GM19238 (cell line): ENCODE measurements around the gene DAPL1.

Source experiments
- DNase-seq: peaks from one replicate; pipeline ENCODE4 v3.0.0; 2011; ENCODE audit warnings: low spot score; ENCODE audit not compliant: insufficient read length

DAPL1 gene

DNA sequence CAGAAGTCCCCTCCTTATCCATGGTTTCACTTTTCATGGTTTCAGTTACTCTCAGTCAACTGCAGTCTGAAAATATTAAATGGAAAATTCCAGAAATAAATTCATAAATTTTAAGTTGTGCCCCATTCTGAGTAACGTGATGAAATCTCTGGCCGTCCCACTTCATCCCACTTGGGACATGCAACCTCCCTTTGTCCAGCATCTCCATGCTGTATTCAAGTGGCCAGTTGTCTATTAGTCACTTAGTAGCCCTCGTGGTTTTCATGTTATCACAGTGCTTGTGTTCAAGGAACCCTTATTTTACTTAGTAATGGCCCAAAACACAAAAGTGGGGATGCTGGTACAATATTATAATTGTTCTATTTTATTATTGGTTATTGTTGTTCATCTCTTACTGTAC lies 18.0 kb upstream of the DAPL1 start:
- DNase-seq: no peak

DNA sequence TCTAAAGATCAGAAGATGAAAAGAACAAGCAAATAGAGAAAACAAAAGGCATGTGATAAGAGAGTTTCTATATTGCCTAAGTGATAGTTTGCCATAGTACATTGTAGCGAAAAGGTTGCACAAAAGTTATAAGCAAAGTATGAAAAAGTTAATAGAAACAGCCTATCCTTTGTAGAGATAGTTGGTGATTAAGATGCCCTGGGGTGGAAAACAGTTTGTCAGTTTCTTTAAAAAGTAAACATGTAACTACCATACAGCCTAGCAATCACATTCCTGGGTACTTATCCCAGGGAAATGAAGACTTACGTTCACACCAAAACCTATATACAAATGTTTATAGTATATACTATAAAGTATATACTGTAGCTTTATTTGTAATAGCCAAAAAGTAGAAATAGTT lies 16.9 kb upstream of the DAPL1 start:
- DNase-seq: no peak

DNA sequence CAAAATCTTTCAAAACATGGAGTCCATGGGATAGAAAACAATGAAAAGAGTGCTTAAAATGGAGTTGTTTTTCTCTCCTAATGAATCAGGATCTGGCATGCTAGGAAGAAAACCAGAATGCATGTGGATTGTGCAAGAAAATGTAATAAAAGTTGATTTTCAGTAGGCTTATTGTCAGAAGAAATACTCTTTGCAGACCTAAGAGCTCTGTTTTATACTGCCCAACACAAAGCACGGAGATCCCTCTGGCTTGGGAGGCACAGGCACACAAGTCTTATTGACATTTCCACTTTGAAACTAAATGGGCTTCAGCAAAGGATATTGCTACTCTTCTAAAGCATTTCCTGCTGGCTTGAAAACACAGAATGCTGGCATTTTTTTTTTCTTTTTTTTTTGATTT lies 15.5 kb upstream of the DAPL1 start:
- DNase-seq: no peak

DNA sequence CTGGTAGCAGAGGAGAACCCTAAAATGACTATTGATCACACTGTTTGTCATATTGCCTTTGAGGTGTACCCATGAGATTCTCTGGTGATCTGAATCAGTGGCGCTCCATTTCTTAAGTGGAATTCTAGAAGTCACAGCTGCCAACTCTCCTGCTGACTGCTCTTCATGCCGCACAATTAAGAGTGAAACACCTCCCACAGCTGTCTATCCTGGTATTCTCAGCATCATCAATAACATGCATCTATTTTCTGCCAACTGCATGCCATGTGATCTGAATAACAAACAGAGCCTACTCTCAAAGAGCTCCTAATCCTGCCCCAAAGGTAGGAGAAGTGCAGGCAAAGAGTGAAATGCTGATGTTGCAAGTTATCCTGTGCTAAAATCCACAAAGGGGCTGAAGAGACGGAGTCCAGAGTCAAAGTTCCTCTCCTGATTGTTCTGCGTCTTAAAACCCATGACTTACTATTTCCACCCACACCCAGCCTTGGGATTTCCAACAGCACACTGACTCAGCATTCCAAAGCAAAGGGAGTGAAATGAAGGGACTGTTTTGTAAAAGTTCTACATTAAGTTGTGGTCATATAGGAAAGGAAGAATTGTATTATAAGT lies 13.7 kb upstream of the DAPL1 start:
- DNase-seq: no peak

DNA sequence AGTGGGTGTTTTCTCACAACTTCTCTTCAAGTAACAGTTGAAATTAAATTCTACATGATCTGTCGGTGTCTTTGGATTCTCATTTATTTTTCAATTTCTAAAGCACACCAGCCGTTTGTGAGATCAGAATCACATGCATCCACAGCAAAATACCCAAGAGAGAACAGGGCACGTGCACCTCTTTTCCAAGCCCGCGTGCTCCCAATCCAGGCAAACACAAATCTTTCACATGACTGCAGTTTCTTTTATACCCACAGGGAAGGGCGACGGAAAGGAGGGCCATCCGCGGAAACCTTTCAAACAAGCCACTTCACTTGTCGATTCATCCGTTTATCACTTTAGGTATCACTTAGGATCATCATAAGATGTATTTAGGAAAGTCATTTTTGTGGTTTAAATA lies 13.0 kb upstream of the DAPL1 start:
- no peak for DNase-seq

DNA sequence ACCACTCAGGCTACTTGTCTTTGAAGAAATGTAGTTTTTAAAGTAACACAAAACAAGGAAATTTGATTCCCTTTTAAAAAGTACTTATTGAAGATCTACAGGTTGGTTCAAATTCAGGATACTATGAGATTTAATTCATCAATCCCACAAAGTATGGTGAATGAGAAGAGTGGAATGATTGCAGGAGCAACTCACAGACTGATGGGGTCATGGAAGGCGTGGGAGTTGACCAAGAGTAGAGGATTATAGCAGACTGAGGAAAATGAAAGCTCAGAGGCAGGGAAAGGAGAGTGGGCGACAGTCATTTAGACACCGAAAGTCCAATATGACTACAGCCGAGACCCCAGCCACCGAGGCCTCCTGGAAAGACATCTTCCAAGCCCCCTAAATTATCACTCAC lies 12.5 kb upstream of the DAPL1 start:
- no peak for DNase-seq

DNA sequence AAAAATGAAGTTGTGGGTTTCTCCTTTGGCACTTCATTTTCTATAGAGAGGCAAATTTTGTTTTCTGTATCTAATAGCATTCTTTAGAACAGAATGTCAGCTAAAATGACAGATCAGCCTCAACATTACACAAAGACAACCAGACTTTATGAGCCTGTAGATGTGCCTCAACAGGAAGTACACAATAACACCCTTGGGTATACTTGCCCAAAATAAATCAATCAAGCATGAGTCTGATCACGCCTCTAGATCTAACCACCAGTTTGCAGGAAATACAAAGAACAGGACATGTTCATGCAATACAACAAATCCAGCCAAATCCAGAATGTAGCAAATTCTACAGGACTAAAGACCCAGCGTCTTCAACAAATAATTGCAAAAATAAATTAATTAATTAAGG lies 11.2 kb upstream of the DAPL1 start:
- DNase-seq: no peak

DNA sequence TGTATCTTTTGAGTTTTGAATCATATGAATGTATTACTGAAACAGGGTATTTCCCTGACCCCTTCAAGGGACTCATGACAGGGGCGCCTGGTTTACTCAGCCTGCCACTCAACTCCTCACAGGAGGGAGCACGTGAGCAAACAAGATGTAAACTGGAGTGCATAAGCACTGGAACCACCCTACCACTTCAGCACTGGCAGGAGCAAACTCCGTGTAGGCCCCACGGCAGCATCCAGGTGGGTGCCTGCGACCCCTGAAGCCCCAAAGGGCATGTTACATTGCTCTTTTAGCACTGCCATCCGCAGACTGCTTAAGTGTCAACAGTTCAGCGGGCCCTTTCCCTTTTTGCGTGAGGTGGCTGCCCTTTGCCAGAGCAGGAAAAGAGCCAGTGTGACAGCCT lies 8.2 kb upstream of the DAPL1 start:
- DNase-seq: no peak

DNA sequence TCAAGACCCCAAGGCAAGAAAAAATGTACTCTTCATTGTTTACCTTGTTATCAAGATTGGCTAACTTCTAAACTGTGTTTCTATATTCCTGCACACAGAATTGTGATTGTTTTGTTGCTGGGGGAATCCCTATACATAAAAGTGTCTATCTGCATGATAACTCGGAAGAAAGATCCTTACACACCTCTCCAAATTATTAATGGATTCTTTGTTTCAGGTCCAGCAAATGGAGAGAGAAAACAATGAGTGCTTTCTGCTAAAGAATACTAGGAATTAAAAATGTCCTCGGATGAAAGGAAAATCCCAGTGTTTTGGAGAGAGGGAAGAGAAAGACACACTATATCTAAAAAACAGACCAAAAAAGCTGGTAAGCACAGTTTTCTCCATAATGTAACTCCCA lies 6.2 kb upstream of the DAPL1 start:
- no peak for DNase-seq

DNA sequence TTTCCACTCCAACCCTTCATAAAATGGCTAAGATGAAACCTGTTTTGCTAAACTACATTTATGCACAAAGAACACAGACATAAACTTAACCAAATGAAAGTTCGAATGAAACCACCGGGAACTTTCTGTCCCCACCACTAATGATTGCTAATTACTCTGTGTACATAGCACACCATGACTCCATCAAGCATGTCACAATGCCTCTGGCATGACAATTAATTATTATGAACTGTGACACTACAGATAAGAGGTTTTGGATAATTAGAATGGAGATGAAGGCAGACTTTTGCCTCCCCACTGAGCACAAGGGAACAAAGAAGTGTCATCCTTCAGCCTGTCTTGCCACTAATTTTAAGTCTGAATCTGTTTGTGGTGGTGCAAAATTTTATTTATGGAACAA lies 1.5 kb downstream of the DAPL1 start:
- DNase-seq: no peak

DNA sequence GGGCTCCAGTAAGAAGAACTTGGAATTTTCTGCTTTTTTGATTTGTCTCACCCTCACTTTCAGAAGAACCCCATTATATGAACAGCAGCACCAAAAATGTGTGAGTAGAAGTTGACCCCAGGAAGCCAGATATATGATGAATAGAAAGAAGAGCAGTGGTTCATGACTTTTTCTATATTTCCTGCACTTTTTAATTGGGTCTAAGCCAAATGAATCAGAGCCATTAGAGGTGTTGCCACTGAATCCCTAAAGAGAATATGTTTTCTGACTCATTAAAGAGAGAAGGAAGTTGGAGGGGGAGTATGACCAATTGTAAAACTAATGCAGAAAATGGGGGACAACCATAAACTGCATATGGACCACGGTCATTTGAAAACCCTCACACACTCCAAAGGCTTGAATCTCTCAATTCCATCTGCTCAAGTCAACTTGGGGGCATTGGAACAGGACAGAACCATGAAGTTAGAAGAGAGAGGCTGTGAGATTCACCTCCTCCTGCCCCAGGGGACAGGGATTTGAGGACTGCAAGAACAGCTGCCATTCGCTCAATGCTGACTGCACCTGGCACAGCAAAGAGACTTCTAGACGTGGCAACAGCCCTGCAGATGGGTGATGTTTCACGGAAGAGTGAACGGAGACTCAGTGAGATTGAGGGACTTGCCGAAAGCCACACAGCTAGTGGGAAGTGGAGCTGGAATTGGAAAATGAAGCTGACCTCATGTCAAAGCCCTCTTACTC lies 3.0 kb downstream of the DAPL1 start:
- no peak for DNase-seq

DNA sequence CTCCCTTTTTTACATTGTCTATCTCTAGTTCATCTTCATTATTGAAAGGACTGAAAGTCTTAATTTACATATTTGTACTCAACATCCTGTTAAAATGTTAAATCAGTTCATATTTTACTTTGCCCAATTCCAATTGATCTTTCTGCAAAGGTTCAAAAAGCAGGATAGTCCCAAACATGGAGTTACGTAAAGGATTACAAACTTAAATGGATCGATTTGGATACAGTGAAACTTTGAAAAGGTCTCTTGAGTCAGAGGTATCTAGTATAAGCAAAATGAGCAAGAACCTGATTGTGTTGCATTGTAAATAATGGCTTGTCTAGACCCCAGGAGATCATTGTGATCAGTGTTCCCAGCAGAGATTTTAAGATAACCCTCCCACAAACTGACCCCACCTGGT lies 4.1 kb downstream of the DAPL1 start:
- no peak for DNase-seq

DNA sequence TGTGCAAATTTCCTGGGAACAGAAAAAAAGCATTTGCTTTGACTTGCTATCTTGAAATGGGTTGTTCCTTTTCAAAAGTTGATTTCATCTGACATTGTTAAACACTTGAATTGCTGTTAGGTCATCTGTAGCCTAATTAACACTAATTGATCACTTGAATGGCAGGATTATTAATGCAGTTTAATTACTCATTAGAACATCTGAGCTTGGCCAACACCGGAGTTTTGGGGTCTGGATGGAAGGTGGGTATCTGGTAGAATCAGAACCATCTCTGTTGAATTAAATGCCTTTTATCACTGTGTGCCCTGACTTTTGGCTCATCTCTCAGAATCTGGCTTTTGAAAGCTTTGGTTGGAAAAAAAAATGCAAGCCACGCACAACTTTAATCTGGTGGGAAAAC lies 8.4 kb downstream of the DAPL1 start:
- DNase-seq: no peak

DNA sequence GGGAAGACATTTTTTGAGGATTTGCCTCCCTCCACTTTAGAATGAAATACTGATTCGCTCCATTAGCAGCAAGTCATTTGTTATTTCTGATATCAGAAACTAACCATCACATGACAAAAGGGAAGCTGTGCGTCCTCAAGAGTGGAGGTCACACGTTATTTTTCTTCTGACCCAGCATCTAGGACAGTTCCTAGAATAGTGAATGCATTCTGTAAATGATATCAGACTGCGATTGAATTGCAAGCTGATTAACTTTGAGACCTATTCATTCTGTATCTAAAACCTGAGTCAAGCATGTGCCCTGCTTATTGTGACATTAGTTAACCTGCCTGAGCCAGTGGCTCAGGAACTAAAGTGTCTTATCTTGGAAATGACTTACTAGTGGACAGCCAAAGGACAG lies 10.1 kb downstream of the DAPL1 start:
- no peak for DNase-seq

DNA sequence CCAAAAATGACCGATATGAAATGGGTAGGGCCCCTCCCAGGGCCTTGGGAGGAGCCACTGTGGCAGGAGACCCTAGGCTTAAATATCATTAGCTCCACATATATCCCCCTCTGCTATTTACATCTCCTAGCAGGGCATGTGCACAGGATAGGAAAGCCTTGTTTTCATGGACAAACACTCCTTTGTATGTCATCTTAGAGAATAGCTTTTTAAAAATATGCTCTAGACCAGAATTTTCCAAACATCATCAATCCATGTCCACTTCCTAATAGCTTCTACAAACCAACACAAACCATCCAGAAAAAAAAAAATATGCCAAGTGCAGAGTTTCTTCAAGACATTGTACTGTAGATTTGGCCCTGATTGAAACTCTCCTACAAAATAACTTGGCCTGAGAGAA lies 10.8 kb downstream of the DAPL1 start:
- no peak for DNase-seq

DNA sequence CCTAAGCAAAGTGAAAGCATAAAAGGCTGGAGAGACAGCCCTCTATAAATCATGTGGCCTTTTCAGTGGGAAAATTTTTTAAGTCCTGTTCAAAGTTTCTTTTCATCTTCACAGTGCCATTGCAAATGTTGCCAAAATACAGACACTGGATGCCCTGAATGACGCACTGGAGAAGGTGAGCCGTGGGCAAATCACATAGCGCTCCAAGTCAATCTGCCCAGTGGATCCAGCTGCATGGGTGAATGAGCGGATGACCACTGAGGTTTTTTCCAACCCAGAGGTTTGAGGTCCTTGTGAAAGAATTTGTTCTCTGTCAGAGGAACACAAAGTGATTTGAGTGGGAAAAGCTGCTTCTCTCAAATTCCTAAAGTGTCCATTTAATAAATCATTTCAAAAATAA lies 11.8 kb downstream of the DAPL1 start:
- no peak for DNase-seq

DNA sequence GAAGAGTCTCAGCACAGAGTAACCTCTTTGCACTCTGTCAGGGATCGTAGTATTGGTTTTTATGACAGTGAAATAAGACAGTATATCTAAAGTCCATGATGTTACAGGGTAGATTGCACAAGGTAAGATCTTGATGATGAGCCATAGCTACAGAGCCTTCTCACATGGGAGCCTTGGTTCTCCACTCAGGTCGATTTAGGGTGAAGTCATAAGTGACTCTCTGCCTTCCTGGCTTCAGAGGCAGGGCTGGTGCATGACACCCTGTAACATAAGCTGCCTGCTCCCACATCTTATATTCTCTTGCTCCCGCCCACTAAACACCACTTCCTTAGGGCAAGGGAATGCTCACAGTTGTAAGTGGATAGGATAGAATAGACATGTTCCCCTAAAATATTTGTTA lies 13.3 kb downstream of the DAPL1 start:
- no peak for DNase-seq

DNA sequence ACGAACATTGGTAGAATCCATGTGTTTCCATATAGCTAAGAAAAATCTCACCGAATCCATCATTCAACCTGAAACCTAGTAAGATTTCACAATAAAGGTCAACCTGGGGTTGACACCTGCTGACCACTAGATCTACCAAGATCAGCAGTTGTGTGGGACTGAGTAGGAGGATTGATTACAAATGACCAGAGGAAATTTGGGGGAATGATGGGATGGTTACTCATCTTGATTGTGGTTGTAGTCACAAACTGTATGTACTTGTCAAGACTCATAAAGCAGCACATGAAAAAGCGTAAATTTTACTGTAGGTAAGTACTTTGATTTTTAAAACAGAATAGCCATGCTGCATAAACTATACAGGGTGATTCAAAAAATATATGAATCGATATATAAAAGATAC lies 14.7 kb downstream of the DAPL1 start:
- no peak for DNase-seq

DNA sequence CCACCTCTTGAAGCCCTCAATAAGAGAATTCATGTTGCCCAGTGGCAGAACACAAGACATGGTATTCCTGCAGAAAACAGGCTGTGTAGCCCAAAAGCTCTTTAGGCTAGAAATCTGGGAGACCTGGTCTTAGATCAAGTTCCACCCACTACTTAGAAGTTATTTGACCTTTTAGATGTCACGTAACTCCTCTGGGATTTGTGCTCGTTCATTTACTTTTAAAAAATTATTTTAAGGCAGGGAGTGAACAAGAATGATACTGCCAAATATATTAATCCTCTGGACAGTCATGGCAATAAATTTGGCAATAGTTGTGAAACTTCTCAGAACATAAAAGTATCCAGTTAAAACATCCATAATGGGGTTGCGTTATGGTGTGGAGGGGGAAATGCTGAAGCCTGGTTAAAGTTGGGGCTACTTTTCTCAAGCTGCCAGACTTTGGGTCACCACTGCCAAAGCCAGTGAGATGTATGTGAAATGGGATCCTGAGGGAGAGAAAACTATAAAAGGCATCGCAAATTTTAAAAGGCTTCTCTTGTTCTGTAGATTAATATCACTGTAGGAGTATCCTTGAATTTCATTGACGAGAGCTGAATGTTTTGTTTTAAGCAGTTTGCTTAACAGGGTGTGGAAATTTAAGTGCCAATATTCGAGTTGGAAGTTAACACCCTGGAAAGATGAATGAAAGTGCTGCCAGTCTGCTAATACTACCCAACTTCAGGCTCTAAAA lies 15.8 kb downstream of the DAPL1 start:
- DNase-seq: no peak

DNA sequence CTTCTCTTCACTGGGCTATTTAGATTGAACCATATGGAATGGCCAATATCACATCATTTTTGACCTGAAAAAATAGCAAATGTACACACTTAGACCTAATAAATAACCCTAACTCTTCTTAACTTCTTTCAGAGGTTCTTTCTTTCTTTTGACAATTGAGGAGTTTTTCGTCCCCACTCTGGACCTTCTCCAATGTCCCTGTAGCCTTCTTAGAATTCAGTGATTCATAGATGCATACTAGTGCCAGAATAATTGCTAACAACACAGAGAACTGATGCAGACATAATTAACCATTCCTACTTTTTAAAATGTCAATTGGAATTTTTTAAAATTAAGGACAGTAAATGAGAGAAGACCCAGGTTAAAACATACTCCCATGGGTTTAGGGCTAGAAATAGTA lies 20.0 kb downstream of the DAPL1 start:
- no peak for DNase-seq

DNA sequence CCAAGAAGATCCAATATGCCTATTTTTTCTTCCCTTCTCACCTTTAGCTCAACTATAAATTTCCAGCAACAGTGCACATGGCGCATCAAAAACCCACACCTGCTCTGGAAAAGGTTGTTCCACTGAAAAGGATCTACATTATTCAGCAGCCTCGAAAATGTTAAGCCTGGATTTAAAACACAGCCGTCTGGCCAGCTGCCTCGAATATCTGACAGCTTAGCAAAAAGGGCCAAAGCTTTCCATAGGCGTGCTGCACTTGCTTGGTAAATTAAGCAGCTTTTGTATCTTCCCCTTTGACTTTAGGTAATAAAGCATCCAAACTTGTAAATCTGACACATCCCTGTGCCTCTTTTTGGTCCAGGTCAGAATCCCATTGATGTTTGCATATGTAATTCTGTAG lies 20.5 kb downstream of the DAPL1 start:
- no peak for DNase-seq

DNA sequence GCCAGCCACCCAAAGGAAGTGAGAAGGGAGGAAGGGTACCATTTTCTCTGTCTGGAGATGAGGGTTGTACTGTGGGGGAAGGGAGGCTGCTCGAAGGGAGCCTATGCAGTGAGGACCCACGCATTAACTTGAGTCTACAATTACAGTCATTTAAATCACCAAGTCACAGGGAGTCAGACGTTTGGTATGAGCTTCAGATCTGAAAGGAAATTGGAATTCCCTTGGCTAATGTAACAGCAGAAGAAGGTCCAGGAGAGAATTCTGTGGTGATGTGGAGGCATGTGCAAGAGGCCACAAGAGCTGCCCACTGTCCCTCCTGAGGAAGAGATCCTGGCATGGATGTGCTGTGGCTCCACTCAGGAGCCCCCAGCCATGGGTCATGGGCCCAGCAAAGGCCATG lies 22.5 kb downstream of the DAPL1 start:
- DNase-seq: no peak

DNA sequence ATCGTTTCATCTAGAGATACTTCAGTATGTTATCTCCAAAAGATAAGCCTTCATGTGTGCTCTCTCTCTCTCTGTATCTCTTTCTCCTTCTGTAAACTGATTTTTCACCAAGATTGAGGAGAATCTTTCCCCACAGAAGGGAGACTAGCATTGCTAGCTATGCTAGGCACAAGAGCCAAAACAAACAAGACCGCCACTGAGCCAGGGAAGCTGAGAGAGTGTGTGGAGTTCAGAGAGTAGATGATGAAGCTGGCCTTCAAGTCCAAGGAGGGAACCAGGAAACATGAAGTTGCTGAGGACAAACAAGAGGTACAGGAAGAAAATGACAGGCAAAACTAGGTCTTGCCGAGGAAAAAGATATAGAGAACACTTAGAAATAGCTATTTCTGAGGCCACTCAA lies 23.4 kb downstream of the DAPL1 start:
- no peak for DNase-seq
